ENCODE measurements around the gene DGLUCY.
A peak's percentile ranks its signal among the peaks of the same experiment; 100 is the strongest.
"Not testable (repeated sequence)": the region's sequence is repeated elsewhere in the genome, so short reads cannot be mapped to it uniquely, and the experiment has no call there.

DGLUCY gene

DNA sequence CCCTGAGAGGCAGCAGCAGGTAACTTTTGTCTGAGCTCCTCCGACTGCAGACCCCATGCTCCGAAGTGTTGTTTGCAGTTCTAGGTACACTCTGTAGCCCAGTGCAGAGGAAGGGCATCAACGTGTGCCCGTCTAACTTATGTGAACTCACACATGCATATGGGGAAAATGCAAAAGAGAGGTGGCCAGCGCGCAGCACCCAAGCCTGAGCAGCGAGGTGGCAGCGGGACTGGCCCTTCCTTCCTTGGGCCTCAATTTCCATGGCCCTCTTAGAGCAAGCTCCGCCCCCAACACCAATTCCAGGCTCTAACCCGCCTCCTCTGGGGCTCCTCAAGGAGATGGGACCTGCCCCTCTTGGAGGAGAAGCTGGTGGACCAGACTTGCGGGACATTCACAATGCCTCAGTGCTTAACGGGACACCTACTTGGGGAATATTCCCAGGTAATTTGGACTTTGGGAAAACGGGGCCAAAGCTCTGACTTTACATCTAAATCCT lies 102.9 kb downstream of the DGLUCY start:
- DNase-seq, result no peak

- no peak for DNase-seq
Observed at GRCh38 chr14:91218014-91218413, 104.1 kb downstream of the DGLUCY start.

DNA sequence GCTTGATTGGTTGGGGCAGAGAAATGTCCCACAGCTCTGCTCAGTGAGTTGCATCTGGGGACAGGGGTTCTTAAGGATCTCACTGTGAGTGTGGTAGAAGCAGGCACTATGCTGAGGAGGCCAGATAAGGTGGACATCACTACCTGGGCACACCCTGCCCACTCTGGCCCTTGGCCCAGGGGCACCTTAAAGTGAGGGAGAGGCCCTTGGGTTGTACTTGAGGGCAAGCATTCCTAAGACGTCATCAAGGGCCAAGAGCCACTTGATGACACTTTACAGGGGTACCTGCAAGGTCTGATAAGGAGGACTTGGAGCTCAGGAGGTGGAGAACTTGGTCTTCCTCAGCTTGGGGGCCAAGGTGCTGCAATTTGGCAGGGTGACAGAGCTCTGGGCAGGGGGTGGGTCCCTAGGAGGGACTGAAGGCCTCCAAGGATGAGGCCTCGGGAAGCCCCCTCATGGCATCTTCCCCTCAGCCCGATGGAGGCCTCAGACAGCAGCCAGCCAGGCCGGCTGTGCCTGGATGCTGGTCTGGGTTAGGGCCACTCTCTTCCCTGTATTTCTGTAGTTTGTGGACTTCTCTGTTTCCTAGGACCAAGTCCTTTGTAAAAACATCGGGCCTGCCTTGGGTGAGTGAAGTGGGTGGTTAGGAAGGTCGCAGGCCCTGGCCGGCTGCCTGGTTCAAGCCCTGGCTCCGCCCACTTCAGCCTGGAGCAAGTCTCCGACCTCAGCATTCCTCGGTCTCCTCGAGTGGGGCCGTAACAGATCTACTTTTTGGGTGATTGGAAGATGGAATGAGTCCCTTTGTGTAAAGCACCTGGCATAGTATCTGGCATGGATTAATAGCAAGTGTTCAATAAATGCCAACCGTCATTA lies 105.9 kb downstream of the DGLUCY start:
- DNase-seq, result no peak

GRCh38 chr14:91220581-91221000 lies 106.7 kb downstream of the DGLUCY start:
- no peak for DNase-seq

- DNase-seq, result no peak
Observed at GRCh38 chr14:91221270-91221669, 107.4 kb downstream of the DGLUCY start.

DNA sequence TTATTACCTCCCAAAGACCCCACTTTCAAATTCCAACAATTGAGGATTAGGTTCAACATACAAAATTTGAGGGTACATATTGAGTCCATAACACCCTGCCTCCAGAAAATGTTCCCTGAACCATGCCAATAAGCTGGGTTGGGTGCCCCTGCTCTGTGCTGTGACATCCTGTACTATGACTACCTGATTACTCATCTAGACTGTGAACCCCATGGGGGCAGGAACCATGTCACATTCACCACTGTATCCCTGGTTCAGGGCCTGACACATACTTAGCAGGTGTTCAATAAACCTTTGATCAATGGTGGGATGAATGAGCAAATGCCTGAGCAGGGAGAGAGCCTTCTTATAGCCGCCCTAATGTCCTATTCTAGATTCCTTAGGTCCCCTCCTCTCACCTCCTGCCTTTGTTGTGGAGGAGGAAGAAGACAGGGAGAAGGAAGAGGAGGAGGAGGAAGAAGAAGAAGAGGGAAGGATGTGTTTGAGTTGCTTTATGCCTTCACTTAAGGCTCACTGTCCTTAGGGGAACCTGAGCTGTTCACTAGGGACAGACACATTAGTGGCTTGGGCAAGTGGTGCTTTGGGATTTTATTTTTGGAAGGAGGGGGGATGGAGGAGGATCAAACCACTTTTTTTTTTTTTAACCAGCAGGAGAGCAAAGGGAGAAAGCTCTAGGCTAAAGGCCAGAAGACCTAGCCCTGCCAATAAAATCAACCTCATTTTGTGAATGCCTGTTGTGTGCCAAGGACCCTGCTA lies 109.3 kb downstream of the DGLUCY start:
- no peak for DNase-seq

DNA sequence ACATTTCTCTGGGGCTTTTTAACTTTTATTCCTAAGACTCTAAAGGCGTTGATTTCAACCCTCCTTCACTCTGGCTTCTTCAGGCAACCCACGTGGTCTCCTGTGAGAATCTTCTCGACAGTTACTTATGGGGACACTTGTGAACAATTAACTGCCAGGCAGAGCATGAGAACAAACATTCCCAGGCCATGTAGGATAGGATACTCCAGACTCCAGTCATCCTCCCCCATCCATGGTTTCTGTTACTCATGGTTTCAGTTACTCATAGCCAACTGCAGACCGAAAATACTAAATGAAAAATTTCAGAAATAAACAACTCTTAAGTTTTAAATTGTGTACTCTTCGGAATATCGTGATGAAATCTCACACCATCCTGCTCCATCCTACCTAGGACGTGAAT lies 111.2 kb downstream of the DGLUCY start:
- no peak for DNase-seq

DNA sequence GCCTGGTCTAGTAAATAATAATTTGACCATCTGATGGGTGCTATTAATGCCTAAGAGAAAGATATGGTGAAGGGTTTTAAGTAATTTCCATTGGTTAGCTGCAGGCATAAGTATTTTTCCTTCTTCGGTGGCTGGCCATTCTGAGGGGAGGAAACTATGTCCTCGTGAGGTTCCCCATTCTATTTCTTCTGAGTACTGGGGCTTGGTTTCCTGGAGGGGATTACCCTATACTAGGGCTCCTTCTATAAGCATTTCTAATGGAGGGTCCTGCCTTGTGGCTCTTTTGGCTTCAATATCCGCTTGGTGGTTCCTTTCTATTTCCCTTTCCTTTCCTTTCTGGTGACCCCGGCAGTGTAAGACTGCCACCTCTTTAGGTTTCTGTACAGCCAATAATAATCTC lies 112.5 kb downstream of the DGLUCY start:
- DNase-seq, result not testable (repeated sequence)

DNA sequence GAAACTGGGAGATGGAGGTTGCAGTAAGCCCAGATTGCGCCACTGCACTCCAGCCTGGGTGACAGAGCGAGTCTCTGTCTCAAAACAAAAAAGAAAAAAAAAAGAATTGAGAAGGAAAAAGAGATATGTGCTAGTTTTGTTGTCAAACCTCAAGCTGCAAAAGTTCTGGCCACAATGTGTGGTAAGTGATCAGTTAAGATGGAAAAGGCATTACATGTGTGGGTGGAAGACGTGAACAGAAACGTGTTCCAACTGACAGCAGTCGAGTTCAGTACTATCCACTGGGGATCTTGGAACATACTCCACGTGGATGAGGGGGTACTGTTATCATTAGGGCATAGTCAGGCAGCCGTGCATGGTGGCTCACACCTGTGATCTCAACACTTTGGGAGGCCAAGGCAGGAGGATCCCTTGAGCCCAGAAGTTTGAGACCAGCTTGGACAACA lies 113.3 kb downstream of the DGLUCY start:
- no peak for DNase-seq

- DNase-seq, result no peak
Observed at GRCh38 chr14:91228112-91229004, 114.5 kb downstream of the DGLUCY start.

GRCh38 chr14:91229005-91229382 lies 115.1 kb downstream of the DGLUCY start:
- DNase-seq, result no peak

- DNase-seq, result peak in 1 of 2 donors; percentile 72
Observed at GRCh38 chr14:91229743-91230200, 115.9 kb downstream of the DGLUCY start.

DNA sequence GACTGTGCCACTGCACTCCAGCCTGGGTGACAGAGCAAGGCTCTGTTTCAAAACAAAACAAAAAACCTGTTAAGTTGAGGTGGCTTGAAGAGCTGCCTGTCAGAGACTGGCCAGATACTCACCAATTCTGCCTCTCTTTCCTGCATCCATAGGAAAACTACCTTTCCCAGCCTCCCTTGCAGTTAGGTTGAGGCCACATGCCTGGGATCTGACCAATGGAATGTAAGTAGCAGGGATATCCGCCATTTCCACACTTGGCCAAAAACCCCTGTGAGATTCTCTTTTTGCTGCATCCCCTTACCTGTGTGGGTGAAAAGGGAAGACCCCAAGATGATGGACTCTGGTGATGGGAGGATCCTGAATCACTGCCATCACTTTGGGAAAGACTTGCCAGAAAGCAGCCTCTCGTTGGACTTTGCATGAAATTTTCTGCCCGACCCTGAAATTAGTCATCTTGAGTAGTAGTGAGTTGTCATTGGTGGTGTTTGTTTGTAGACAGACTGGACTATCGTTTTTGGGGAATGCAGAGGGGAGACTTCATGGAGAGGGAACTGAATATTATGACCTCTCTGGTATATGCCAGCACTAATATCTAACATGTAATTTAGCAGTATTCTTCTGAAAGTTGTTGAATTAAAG lies 116.6 kb downstream of the DGLUCY start:
- DNase-seq, result no peak

DNA sequence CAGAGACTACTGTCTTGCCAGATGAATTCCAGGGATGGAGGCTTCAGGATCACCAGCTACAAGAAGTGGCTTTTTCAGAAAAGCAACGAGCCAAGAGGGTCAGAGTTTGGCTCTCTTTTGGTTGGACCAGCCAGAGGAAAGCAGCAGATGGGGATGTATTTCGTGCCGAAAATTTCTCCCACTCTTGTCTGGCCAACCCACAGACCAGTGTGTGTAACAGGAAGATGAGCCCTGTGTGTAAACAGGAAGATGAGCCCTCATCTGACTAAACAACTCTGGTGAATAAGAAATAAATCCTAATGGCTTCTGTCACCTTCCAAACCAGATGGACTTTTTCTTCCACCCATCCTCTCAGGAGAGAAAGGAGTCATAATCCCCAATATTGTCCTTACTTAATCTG lies 117.6 kb downstream of the DGLUCY start:
- DNase-seq, result no peak

GRCh38 chr14:91232052-91232451 lies 118.2 kb downstream of the DGLUCY start:
- DNase-seq, result no peak

GRCh38 chr14:91232603-91233002 lies 118.7 kb downstream of the DGLUCY start:
- DNase-seq, result no peak

DNA sequence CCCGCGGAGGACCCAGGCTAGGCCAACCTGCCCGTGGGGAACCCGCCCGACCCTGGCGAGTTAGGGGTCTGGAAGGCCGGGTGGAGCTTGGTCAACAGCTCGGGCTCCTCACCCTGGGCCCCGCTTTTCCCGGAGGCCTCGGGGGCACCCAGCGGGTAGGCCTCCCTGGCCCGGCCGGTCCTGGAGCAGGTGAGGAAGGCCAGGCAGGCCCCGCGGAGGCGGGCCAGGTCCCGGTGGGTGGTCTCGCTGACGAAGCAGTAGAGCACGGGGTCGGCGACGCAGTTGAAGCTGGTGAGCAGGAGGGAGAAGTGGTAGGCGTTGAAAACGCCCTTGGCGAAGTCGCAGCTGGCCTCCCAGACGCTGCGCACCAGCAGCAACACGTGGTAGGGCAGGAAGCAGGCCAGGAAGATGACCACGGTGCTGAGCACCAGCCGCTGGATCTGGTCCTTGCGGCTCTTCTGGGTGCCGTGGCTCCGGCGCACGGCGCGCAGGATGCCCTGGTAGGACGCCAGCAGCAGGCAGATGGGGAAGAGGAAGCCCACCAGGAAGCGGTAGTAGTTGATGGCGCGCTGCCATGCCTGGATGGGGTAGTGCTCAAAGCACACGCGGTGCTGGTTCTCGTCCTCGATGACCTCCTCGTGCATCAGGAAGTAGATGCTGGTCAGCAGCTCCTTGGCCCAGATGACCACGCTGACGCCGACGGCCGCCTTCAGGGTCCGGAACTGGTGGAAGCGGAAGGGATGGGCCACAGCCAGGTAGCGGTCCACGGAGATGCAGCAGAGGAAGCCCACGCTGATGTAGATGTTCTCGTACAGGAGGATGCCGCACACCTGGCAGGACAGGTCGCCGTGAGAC lies 120.3 kb downstream of the DGLUCY start:
- DNase-seq, result no peak

DNA sequence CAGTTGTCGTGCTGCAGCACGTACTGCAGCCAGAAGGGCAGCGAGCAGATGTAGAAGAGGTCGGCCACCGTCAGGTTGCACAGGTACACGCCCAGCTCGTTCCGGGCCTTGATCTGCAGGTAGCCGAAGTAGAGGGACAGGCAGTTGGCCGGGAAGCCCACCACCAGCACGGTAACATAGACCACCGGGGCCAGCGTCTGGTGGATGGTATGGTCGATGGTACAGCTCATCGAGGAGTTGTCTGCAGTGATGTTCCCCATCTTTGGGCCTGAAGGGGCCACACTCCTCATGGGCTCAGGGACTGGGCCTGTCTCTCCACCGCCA lies 120.9 kb downstream of the DGLUCY start:
- no peak for DNase-seq

- no peak for DNase-seq
Observed at GRCh38 chr14:91235841-91236240, 122.0 kb downstream of the DGLUCY start.

DNA sequence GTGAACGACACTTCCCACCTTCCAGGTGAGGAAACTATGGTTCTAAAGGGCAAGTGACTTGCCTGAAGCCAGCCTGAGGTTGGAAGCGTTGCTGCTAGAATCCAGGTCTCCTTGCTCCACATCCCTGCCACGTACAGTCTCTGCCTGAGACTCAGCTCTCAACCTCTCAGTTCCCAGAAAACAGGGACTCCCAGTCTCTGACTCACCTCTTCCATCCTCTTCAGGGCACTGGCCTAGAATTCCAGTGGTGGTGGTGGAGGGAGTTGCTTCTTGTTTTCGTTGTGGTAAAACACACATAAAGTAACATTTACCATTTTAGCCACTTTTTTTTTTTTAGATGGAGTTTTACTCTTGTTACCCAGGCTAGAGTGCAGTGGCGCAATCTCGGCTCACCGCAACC lies 123.3 kb downstream of the DGLUCY start:
- DNase-seq, result no peak

- no peak for DNase-seq
Observed at GRCh38 chr14:91238085-91238484, 124.2 kb downstream of the DGLUCY start.
